Gastroesophageal sphincter (tissue), 4 donors: ENCODE measurements around the gene THUMPD2. TPM values are rescaled to one million over a fixed set of nuclear protein-coding genes. Genes with fewer than 3 reads are reported as not detected.

Experiments used
- ATAC-seq: fragments of 150-250 bp; one replicate; pipeline ENCODE4 v1.9.1; 2016; ENCODE audit warnings: mild to moderate bottlenecking, moderate library complexity
- H3K27ac ChIP-seq, 4 donors: fragments of 200-600 bp; sonication (generic) in 3 of 4; 1 replicate in 3 of 4; 2 replicates in 1 of 4; pipeline ENCODE4 v1.5.1; 2016 to 2019
- H3K27me3 ChIP-seq: fragments of 200-600 bp; sonication (generic); one replicate; pipeline ENCODE4 v1.5.1; 2019
- H3K36me3 ChIP-seq, 2 donors: fragments of 200-600 bp; sonication (generic); one replicate each; pipeline ENCODE4 v1.5.1; 2019; ENCODE audit warnings: control low read depth in 1 of 2
- H3K4me1 ChIP-seq, 3 donors: fragments of 200-600 bp; sonication (generic); 1 replicate in 2 of 3; 2 replicates in 1 of 3; pipeline ENCODE4 v1.5.1; 2016 to 2019; ENCODE audit warnings: control low read depth in 2 of 3
- H3K4me3 ChIP-seq, 2 donors: fragments of 200-600 bp; sonication (generic); one replicate each; pipeline ENCODE4 v1.5.1; 2019; ENCODE audit warnings: mild to moderate bottlenecking in 1 of 2, moderate library complexity in 1 of 2
- H3K9me3 ChIP-seq, 3 donors: fragments of 200-600 bp; sonication (generic); one replicate each; pipeline ENCODE4 v1.5.1; 2017 to 2019; ENCODE audit warnings: control low read depth in 2 of 3
- CTCF ChIP-seq, 4 experiments: fragments of 200-600 bp in 2 of 4; fragments of 450-650 bp in 2 of 4; sonication (generic) in 1 of 4; IDR thresholded peaks; one replicate each; pipeline ENCODE4 v1.5.1; 2017 to 2019; ENCODE audit warnings: antibody characterized with exemption in 4 of 4, mild to moderate bottlenecking in 2 of 4, moderate library complexity in 2 of 4
- EP300 ChIP-seq: sonication (generic); formaldehyde crosslinking; IDR thresholded peaks from one replicate; pipeline ENCODE4 v1.6.1; 2017; ENCODE audit warnings: antibody characterized with exemption, mild to moderate bottlenecking
- POLR2A ChIP-seq, 2 donors: fragments of 450-650 bp; IDR thresholded peaks; one replicate each; pipeline ENCODE4 v1.6.1; 2017; ENCODE audit warnings: antibody characterized with exemption in 2 of 2, mild to moderate bottlenecking in 2 of 2, moderate library complexity in 1 of 2
- POLR2AphosphoS5 ChIP-seq: sonication (generic); formaldehyde crosslinking; IDR thresholded peaks from one replicate; pipeline ENCODE4 v1.6.1; 2017; ENCODE audit warnings: antibody characterized with exemption
- WGBS, 2 donors: methylation state at CpG; one replicate each; pipeline ENCODE4 v1.1.5; 2018; ENCODE audit warnings: low coverage in 1 of 2; 5-methylcytosine and 5-hydroxymethylcytosine counted together
- total RNA-seq, 4 donors: library from RNA; depleted of rRNA; stranded (reverse); fragments of >200 nt; gene quantifications; one replicate each; pipeline ENCODE4 v1.1.0, GENCODE V29; 2016

THUMPD2 gene
- total RNA-seq, 4 donors from 2014 or later = 9.3 to 60.1 (median 13.6) TPM

- H3K27ac ChIP-seq = no peak overlapping the region
- 46 to 90% methylated on average over 1 to 5 of the region's 5 CpGs for WGBS, 2 donors
- no peak for ATAC-seq
- H3K4me3 ChIP-seq = no peak overlapping the region
- TF ChIP-seq CTCF (IDR thresholded peaks at IDR 0.05) (no peak), EP300 (no peak), POLR2A (IDR thresholded peaks at IDR 0.05) (no peak), POLR2AphosphoS5 (no peak)
- peaks cover 0 to 80% of the 10 kb centered on the region in 2 donors for H3K36me3 ChIP-seq
- H3K4me1 ChIP-seq = peaks cover 0 to 3% (median 0%) of the 10 kb centered on the region in 3 donors
- no peaks in the 10 kb centered on the region for H3K27me3 ChIP-seq
- H3K9me3 ChIP-seq = no peaks in the 10 kb centered on the region
Observed at GRCh38 chr2:39739386-39739785, 39.7 kb downstream of the THUMPD2 start.

GRCh38 chr2:39738936-39739335 is 40.1 kb downstream of the THUMPD2 start:
- Histone ChIP-seq H3K27ac (no peak overlapping the region), H3K9me3 (no peaks in the 10 kb centered on the region), H3K4me1 (peaks cover 0 to 5% (median 0%) of the 10 kb centered on the region in 3 donors), H3K36me3 (peaks cover 0 to 82% of the 10 kb centered on the region in 2 donors), H3K4me3 (no peak overlapping the region), H3K27me3 (no peaks in the 10 kb centered on the region)
- ATAC-seq = no peak
- TF ChIP-seq EP300 (no peak), CTCF (IDR thresholded peaks at IDR 0.05) (no peak), POLR2A (IDR thresholded peaks at IDR 0.05) (no peak), POLR2AphosphoS5 (no peak)
- 58 to 74% methylated on average over 2 of the region's 2 CpGs for WGBS, 2 donors

GRCh38 chr2:39737661-39738060 is 41.4 kb downstream of the THUMPD2 start:
- no peaks in the 10 kb centered on the region for H3K27me3 ChIP-seq
- ATAC-seq = peak; percentile 22
- TF ChIP-seq CTCF (IDR thresholded peaks at IDR 0.05) (no peak), POLR2A (IDR thresholded peaks at IDR 0.05) (no peak), POLR2AphosphoS5 (no peak), EP300 (no peak)
- WGBS, 2 donors = 47 to 54% methylated on average over 6 to 8 of the region's 8 CpGs
- H3K9me3 ChIP-seq = no peaks in the 10 kb centered on the region
- peaks cover 0 to 81% of the 10 kb centered on the region in 2 donors for H3K36me3 ChIP-seq
- peaks cover 0 to 5% (median 0%) of the 10 kb centered on the region in 3 donors for H3K4me1 ChIP-seq
- H3K27ac ChIP-seq = no peak overlapping the region
- H3K4me3 ChIP-seq = no peak overlapping the region

- no peak for ATAC-seq
Observed at GRCh38 chr2:39736640-39737039, 42.4 kb downstream of the THUMPD2 start.

More at GRCh38 chr2:39736640-39737039, 42.4 kb downstream of the THUMPD2 start:
- 54 to 66% methylated on average over 5 to 6 of the region's 6 CpGs for WGBS, 2 donors
- H3K4me3 ChIP-seq = no peak overlapping the region
- H3K4me1 ChIP-seq = peaks cover 0 to 5% (median 0%) of the 10 kb centered on the region in 3 donors
- H3K36me3 ChIP-seq = peaks cover 0 to 72% of the 10 kb centered on the region in 2 donors
- no peak overlapping the region for H3K27ac ChIP-seq
- TF ChIP-seq EP300 = no peak
- TF ChIP-seq POLR2AphosphoS5 = no peak
- no peak for TF ChIP-seq CTCF (IDR thresholded peaks at IDR 0.05)
- no peak for TF ChIP-seq POLR2A (IDR thresholded peaks at IDR 0.05)
- H3K9me3 ChIP-seq = no peaks in the 10 kb centered on the region
- no peaks in the 10 kb centered on the region for H3K27me3 ChIP-seq
